Lung (tissue), 12 donors: ENCODE measurements around the gene CDH7. TPM values are rescaled to one million over a fixed set of nuclear protein-coding genes. Genes with fewer than 3 reads are reported as not detected.

Experiments used
- ATAC-seq: fragments of 200-7000 bp; cut with Tn5 transposase; one replicate; pipeline ENCODE4 v1.9.1; 2020; ENCODE audit warnings: moderate number of reproducible peaks; ENCODE audit not compliant: insufficient read depth, low FRiP score
- DNase-seq, 3 donors: peaks; one replicate each; pipeline ENCODE4 v3.0.0-alpha.2; 2013 to 2017
- H3K27ac ChIP-seq, 2 donors: one replicate each; pipeline ENCODE4 v1.5.1; 2013; ENCODE audit warnings: mild to moderate bottlenecking in 2 of 2, moderate library complexity in 2 of 2, control low read depth in 1 of 2, inconsistent platforms in 1 of 2, low read depth in 1 of 2, low read length in 1 of 2
- H3K27me3 ChIP-seq, 3 donors: one replicate each; pipeline ENCODE4 v1.5.1; 2013; ENCODE audit warnings: low read length in 2 of 3; ENCODE audit not compliant: control insufficient read depth in 3 of 3, insufficient read depth in 3 of 3
- H3K36me3 ChIP-seq, 4 donors: one replicate each; pipeline ENCODE4 v1.5.1; 2013; ENCODE audit warnings: low read length in 4 of 4, mild to moderate bottlenecking in 1 of 4, moderate library complexity in 1 of 4; ENCODE audit not compliant: control insufficient read depth in 4 of 4, insufficient read depth in 4 of 4
- H3K4me1 ChIP-seq, 5 donors: one replicate each; pipeline ENCODE4 v1.5.1; 2013; ENCODE audit warnings: low read length in 5 of 5, mild to moderate bottlenecking in 2 of 5, moderate library complexity in 1 of 5; ENCODE audit not compliant: control insufficient read depth in 5 of 5, insufficient read depth in 5 of 5
- H3K4me3 ChIP-seq: one replicate; pipeline ENCODE4 v1.5.1; 2013; ENCODE audit warnings: mild to moderate bottlenecking, control low read depth, moderate library complexity
- H3K9ac ChIP-seq, 2 donors: one replicate each; pipeline ENCODE4 v1.5.1; 2013; ENCODE audit warnings: low read length in 2 of 2, control low read depth in 1 of 2; ENCODE audit not compliant: insufficient read depth in 1 of 2
- H3K9me3 ChIP-seq, 4 donors: one replicate each; pipeline ENCODE4 v1.5.1; 2013; ENCODE audit warnings: low read length in 3 of 4, mild to moderate bottlenecking in 1 of 4, moderate library complexity in 1 of 4; ENCODE audit not compliant: control insufficient read depth in 4 of 4, insufficient read depth in 3 of 4
- CTCF ChIP-seq: IDR thresholded peaks from 2 replicates; pipeline ENCODE4 v1.5.1; 2012; ENCODE audit warnings: mild to moderate bottlenecking; ENCODE audit errors: control extremely low read depth, extremely low read depth
- WGBS, 2 donors: extraction: QIAGEN DNeasy Blood & Tissue Kit; methylation state at CpG; one replicate each; pipeline ENCODE4 v1.1.7; 2013; 5-methylcytosine and 5-hydroxymethylcytosine counted together
- polyA plus RNA-seq, 2 donors: library from polyadenylated mRNA; stranded (reverse); fragments of 200-250 nt; gene quantifications; one replicate each; pipeline ENCODE4 v1.2.1, GENCODE V29; 2013
- total RNA-seq, 2 donors: library from RNA; depleted of rRNA in 1 of 2; stranded (reverse); fragments of >200 nt in 1 of 2; gene quantifications; one replicate each; pipeline ENCODE4 v1.2.1, GENCODE V29; 2014 to 2021
- donor health status: control.
- donor health status: control.
- donor health status: Bipolar disorder and iron deficiency.
- donor health status: healthy.
- donor health status: DM: yes; HTN: yes; CAD: no.

The CDH7 gene
- total and polyA plus RNA-seq, 4 donors, result 0.07 to 0.40 TPM; not detected in 2

GRCh38 chr18:65711493-65711892, 39.3 kb upstream of the CDH7 start:
- WGBS, 2 donors, result 34 to 67% methylated on average over 1 of the region's 1 CpG
- H3K27ac ChIP-seq, result no peak overlapping the region
- no peaks in the 10 kb centered on the region for H3K9me3 ChIP-seq
- no peaks in the 10 kb centered on the region for H3K36me3 ChIP-seq
- ATAC-seq (no peak), DNase-seq (no peak)
- H3K4me3 ChIP-seq, result no peak overlapping the region
- H3K4me1 ChIP-seq, result no peaks in the 10 kb centered on the region
- H3K9ac ChIP-seq, result no peak overlapping the region
- no peak for TF ChIP-seq CTCF
- no peaks in the 10 kb centered on the region for H3K27me3 ChIP-seq

- Histone ChIP-seq H3K9me3 (no peaks in the 10 kb centered on the region), H3K36me3 (no peaks in the 10 kb centered on the region), H3K27me3 (no peaks in the 10 kb centered on the region), H3K27ac (no peak overlapping the region), H3K4me1 (no peaks in the 10 kb centered on the region), H3K9ac (no peak overlapping the region), H3K4me3 (no peak overlapping the region)
- 27 to 43% methylated on average over 3 of the region's 3 CpGs for WGBS, 2 donors
- TF ChIP-seq CTCF, result no peak
- ATAC-seq (no peak), DNase-seq (no peak)
Measured at GRCh38 chr18:65721619-65722018, 29.2 kb upstream of the CDH7 start.

GRCh38 chr18:65725251-65726050, 25.4 kb upstream of the CDH7 start:
- Histone ChIP-seq H3K27me3 (no peaks in the 10 kb centered on the region), H3K36me3 (no peaks in the 10 kb centered on the region), H3K4me3 (no peak overlapping the region), H3K9ac (no peak overlapping the region), H3K9me3 (no peaks in the 10 kb centered on the region), H3K27ac (no peak overlapping the region), H3K4me1 (no peaks in the 10 kb centered on the region)
- ATAC-seq, result no peak
- WGBS, 2 donors, result 23 to 28% methylated on average over 9 of the region's 9 CpGs
- no peak for TF ChIP-seq CTCF
- peak; percentile 18 to 38 (median 24) for DNase-seq
